ENCODE results near the gene HPSE2.

Gene HPSE2

DNA sequence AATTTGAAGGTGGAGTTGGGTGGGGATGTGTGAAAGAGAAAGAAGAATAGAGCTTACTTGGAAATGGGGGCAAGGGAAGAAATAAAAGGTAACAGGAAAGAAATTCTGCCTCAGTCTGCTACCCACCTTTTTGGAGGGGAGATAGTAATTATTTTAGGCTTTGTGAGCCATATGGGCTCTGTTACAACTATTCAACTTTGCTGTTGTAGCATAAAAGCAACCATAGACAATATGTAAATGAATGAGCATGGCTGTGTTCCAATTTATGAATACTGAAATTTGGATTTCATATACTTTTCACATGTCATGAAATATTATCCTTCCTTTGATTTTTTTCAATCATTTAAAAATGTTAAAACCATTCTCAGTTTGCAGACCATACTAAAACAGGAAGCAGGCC is 176.9 kb downstream of the HPSE2 start:
- no peaks in the 10 kb centered on the region for H3K36me3 ChIP-seq (ENCODE audit: control insufficient read depth, insufficient read depth, low read length)
- no peaks in the 10 kb centered on the region for H3K9me3 ChIP-seq (ENCODE audit: control insufficient read depth, low read length)
- H3K4me3 ChIP-seq (ENCODE audit: low read depth, low read length) = no peak overlapping the region
- TF ChIP-seq, protein P1, sequence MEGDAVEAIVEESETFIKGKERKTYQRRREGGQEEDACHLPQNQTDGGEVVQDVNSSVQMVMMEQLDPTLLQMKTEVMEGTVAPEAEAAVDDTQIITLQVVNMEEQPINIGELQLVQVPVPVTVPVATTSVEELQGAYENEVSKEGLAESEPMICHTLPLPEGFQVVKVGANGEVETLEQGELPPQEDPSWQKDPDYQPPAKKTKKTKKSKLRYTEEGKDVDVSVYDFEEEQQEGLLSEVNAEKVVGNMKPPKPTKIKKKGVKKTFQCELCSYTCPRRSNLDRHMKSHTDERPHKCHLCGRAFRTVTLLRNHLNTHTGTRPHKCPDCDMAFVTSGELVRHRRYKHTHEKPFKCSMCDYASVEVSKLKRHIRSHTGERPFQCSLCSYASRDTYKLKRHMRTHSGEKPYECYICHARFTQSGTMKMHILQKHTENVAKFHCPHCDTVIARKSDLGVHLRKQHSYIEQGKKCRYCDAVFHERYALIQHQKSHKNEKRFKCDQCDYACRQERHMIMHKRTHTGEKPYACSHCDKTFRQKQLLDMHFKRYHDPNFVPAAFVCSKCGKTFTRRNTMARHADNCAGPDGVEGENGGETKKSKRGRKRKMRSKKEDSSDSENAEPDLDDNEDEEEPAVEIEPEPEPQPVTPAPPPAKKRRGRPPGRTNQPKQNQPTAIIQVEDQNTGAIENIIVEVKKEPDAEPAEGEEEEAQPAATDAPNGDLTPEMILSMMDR (IDR thresholded peaks at IDR 0.05) = no peak
- no peak overlapping the region for H3K9ac ChIP-seq
- no peaks in the 10 kb centered on the region for H3K4me1 ChIP-seq
- H3K4me2 ChIP-seq (ENCODE audit: low read length) = no peak overlapping the region
- H3K27ac ChIP-seq = no peak overlapping the region
- no peaks in the 10 kb centered on the region for H3K79me2 ChIP-seq
- H3K27me3 ChIP-seq (ENCODE audit: control insufficient read depth, insufficient read depth, low read length) = no peaks in the 10 kb centered on the region
- no peak overlapping the region for H2AFZ ChIP-seq

GRCh38 chr10:99057936-99058690 is 177.5 kb downstream of the HPSE2 start:
- Histone ChIP-seq H3K4me2 (ENCODE audit: low read length) (no peak overlapping the region), H3K4me3 (ENCODE audit: low read depth, low read length) (no peak overlapping the region), H3K27ac (no peak overlapping the region), H3K79me2 (no peaks in the 10 kb centered on the region), H3K4me1 (no peaks in the 10 kb centered on the region), H2AFZ (no peak overlapping the region), H3K27me3 (ENCODE audit: control insufficient read depth, insufficient read depth, low read length) (no peaks in the 10 kb centered on the region), H3K36me3 (ENCODE audit: control insufficient read depth, insufficient read depth, low read length) (no peaks in the 10 kb centered on the region), H3K9me3 (ENCODE audit: control insufficient read depth, low read length) (no peaks in the 10 kb centered on the region), H3K9ac (no peak overlapping the region)
- TF ChIP-seq, protein P1 (IDR thresholded peaks at IDR 0.05) = no peak

DNA sequence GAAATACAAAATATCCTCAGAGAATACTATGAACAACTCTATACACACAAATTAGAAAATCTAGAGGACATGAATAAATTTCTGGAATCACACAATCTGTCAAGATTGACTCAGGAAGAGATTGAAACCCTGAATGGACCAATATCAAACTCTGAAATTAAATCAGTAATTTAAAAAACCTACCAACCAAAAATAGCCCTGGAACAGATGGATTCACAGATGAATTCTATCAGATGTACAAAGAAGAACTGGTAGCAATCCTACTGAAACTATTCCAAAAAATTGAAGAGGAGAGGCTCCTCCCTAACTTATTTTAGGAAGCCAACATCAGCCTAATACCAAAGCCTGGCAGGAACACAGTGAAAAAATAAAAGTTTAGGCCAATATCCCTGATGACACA is 190.0 kb downstream of the HPSE2 start:
- Histone ChIP-seq H3K9ac (no peak overlapping the region), H2AFZ (no peak overlapping the region), H3K27me3 (ENCODE audit: control insufficient read depth, insufficient read depth, low read length) (no peaks in the 10 kb centered on the region), H3K36me3 (ENCODE audit: control insufficient read depth, insufficient read depth, low read length) (no peaks in the 10 kb centered on the region), H3K27ac (no peak overlapping the region), H3K4me3 (ENCODE audit: low read depth, low read length) (no peak overlapping the region), H3K4me2 (ENCODE audit: low read length) (no peak overlapping the region), H3K9me3 (ENCODE audit: control insufficient read depth, low read length) (no peaks in the 10 kb centered on the region), H3K79me2 (no peaks in the 10 kb centered on the region), H3K4me1 (no peaks in the 10 kb centered on the region)
- TF ChIP-seq, protein P1 (IDR thresholded peaks at IDR 0.05) = no peak

GRCh38 chr10:99042051-99042771 is 193.4 kb downstream of the HPSE2 start:
- H3K27me3 ChIP-seq (ENCODE audit: control insufficient read depth, insufficient read depth, low read length) = no peaks in the 10 kb centered on the region
- no peaks in the 10 kb centered on the region for H3K79me2 ChIP-seq
- no peaks in the 10 kb centered on the region for H3K36me3 ChIP-seq (ENCODE audit: control insufficient read depth, insufficient read depth, low read length)
- H3K4me2 ChIP-seq (ENCODE audit: low read length) = no peak overlapping the region
- no peak overlapping the region for H3K27ac ChIP-seq
- H2AFZ ChIP-seq = no peak overlapping the region
- H3K9ac ChIP-seq = no peak overlapping the region
- TF ChIP-seq, protein P1 (IDR thresholded peaks at IDR 0.05) = no peak
- H3K9me3 ChIP-seq (ENCODE audit: control insufficient read depth, low read length) = no peaks in the 10 kb centered on the region
- no peaks in the 10 kb centered on the region for H3K4me1 ChIP-seq
- H3K4me3 ChIP-seq (ENCODE audit: low read depth, low read length) = no peak overlapping the region

Measured in parathyroid adenoma (tissue), 2 donors.